ENCODE results near the gene TMEM72. TPM values are rescaled to one million over a fixed set of nuclear protein-coding genes. Genes with fewer than 3 reads are reported as not detected.

The TMEM72 gene
- total and polyA plus RNA-seq, 4 donors: 0.33 to 8.0 (median 0.92) TPM

- Histone ChIP-seq H3K4me3 (ENCODE audit: low read depth, low read length) (peak overlapping the region; percentile 89), H3K27ac (ENCODE audit: low read depth, low read length) (no peak overlapping the region), H3K4me1 (ENCODE audit: control insufficient read depth, insufficient read depth, low read length) (peaks cover 44% of the 10 kb centered on the region), H3K9me3 (ENCODE audit: control insufficient read depth, insufficient read depth, low read length) (no peaks in the 10 kb centered on the region), H3K27me3 (ENCODE audit: control insufficient read depth, insufficient read depth, low read length) (no peaks in the 10 kb centered on the region), H3K36me3 (ENCODE audit: control insufficient read depth, insufficient read depth, low read length) (peaks cover 9% of the 10 kb centered on the region)
- DNase-seq (ENCODE audit: low read depth in 4 of 6, low spot score in 6 of 6): no peak
- WGBS (ENCODE audit: insufficient coverage): 53% methylated on average over 3 of the region's 5 CpGs
Measured at GRCh38 chr10:44958196-44958897, 47.2 kb downstream of the TMEM72 start.

GRCh38 chr10:44958898-44959246 lies 47.7 kb downstream of the TMEM72 start:
- DNase-seq (ENCODE audit: low read depth in 4 of 6, low spot score in 6 of 6): no peak
- Histone ChIP-seq H3K4me3 (ENCODE audit: low read depth, low read length) (peak overlapping the region; percentile 89), H3K4me1 (ENCODE audit: control insufficient read depth, insufficient read depth, low read length) (peaks cover 50% of the 10 kb centered on the region), H3K27ac (ENCODE audit: low read depth, low read length) (peak overlapping the region; percentile 87), H3K27me3 (ENCODE audit: control insufficient read depth, insufficient read depth, low read length) (no peaks in the 10 kb centered on the region), H3K36me3 (ENCODE audit: control insufficient read depth, insufficient read depth, low read length) (peaks cover 9% of the 10 kb centered on the region), H3K9me3 (ENCODE audit: control insufficient read depth, insufficient read depth, low read length) (no peaks in the 10 kb centered on the region)
- WGBS (ENCODE audit: insufficient coverage): 0% methylated on average over 4 of the region's 6 CpGs

DNA sequence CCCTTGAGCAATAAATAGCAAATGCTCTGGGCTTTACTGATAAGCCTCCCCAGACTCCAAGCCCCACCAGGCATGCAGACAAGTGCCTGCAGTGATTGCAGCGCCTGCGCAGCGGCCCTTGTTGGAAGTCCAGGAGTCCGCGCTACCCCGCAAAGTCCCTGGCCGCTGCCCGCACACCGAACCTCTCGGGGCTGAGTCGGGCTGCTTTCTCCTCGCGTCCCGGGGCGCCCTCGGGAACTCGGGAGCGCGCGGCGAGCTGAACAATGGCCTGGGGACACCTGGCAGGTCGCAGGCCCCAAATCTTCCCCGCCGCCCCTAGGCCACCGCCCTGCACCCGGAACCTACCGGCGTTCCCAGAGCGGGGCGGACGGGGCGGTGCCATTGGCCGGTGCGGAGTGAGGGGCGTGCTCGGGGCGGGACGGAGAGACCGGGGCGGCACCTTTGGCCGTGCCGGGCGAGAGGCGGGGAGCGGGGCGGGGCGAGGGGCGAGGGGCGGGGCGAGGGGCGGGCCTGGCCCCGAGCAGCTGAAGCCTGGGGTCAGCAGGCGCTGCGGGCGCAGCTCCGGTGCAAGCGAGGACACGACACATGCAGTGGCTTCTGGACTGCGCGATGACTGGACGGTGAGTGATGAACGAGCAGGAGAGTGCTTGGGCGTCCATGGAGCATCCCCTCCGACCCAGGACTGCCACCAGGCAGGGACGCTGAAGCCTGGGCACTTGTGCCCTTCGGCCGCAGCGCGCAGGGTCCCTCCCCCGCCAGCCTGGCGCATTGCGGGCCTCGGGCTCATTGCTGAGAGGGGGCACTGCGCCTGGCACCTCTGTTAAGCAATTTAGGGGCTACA lies 48.3 kb downstream of the TMEM72 start, which contains the start of gene RASSF4:
RASSF4 (plus strand) TSS at position 556 of the 841 bp plus-strand sequence. CDS start 10,401 bp downstream, outside the sequence.
- under 1% methylated on average over 69 of the region's 74 CpGs for WGBS (ENCODE audit: insufficient coverage)
- DNase-seq (ENCODE audit: low read depth in 4 of 6, low spot score in 6 of 6): peak in 4 of 6 donors; percentile 74 to 94 (median 86)
- Histone ChIP-seq H3K4me3 (ENCODE audit: low read depth, low read length) (peak within 1 kb of the TSS; percentile 89), H3K27ac (ENCODE audit: low read depth, low read length) (peak within 1 kb of the TSS; percentile 87), H3K36me3 (ENCODE audit: control insufficient read depth, insufficient read depth, low read length) (peaks cover 9% of the 10 kb centered on the region), H3K4me1 (ENCODE audit: control insufficient read depth, insufficient read depth, low read length) (peaks cover 55% of the 10 kb centered on the region), H3K27me3 (ENCODE audit: control insufficient read depth, insufficient read depth, low read length) (no peaks in the 10 kb centered on the region), H3K9me3 (ENCODE audit: control insufficient read depth, insufficient read depth, low read length) (no peaks in the 10 kb centered on the region)

GRCh38 chr10:44960088-44960460 lies 48.9 kb downstream of the TMEM72 start:
- H3K27me3 ChIP-seq (ENCODE audit: control insufficient read depth, insufficient read depth, low read length): no peaks in the 10 kb centered on the region
- DNase-seq (ENCODE audit: low read depth in 4 of 6, low spot score in 6 of 6): no peak
- peaks cover 57% of the 10 kb centered on the region for H3K4me1 ChIP-seq (ENCODE audit: control insufficient read depth, insufficient read depth, low read length)
- H3K36me3 ChIP-seq (ENCODE audit: control insufficient read depth, insufficient read depth, low read length): peaks cover 9% of the 10 kb centered on the region
- WGBS (ENCODE audit: insufficient coverage): 29% methylated on average over 5 of the region's 8 CpGs
- peak overlapping the region; percentile 65 for H3K27ac ChIP-seq (ENCODE audit: low read depth, low read length)
- no peaks in the 10 kb centered on the region for H3K9me3 ChIP-seq (ENCODE audit: control insufficient read depth, insufficient read depth, low read length)
- H3K4me3 ChIP-seq (ENCODE audit: low read depth, low read length): peak overlapping the region; percentile 89

GRCh38 chr10:44960482-44961229 lies 49.5 kb downstream of the TMEM72 start:
- Histone ChIP-seq H3K4me1 (ENCODE audit: control insufficient read depth, insufficient read depth, low read length) (peaks cover 62% of the 10 kb centered on the region), H3K27ac (ENCODE audit: low read depth, low read length) (peak overlapping the region; percentile 65), H3K4me3 (ENCODE audit: low read depth, low read length) (peak overlapping the region; percentile 89), H3K9me3 (ENCODE audit: control insufficient read depth, insufficient read depth, low read length) (no peaks in the 10 kb centered on the region), H3K27me3 (ENCODE audit: control insufficient read depth, insufficient read depth, low read length) (no peaks in the 10 kb centered on the region), H3K36me3 (ENCODE audit: control insufficient read depth, insufficient read depth, low read length) (peaks cover 9% of the 10 kb centered on the region)
- no peak for DNase-seq (ENCODE audit: low read depth in 4 of 6, low spot score in 6 of 6)
- 86% methylated on average over 3 of the region's 7 CpGs for WGBS (ENCODE audit: insufficient coverage)

GRCh38 chr10:44961230-44961571 lies 50.1 kb downstream of the TMEM72 start:
- Histone ChIP-seq H3K36me3 (ENCODE audit: control insufficient read depth, insufficient read depth, low read length) (peaks cover 9% of the 10 kb centered on the region), H3K9me3 (ENCODE audit: control insufficient read depth, insufficient read depth, low read length) (no peaks in the 10 kb centered on the region), H3K4me1 (ENCODE audit: control insufficient read depth, insufficient read depth, low read length) (peaks cover 68% of the 10 kb centered on the region), H3K27ac (ENCODE audit: low read depth, low read length) (peak overlapping the region; percentile 65), H3K27me3 (ENCODE audit: control insufficient read depth, insufficient read depth, low read length) (no peaks in the 10 kb centered on the region), H3K4me3 (ENCODE audit: low read depth, low read length) (no peak overlapping the region)
- no peak for DNase-seq (ENCODE audit: low read depth in 4 of 6, low spot score in 6 of 6)
- 70% methylated on average over 4 of the region's 4 CpGs for WGBS (ENCODE audit: insufficient coverage)

- Histone ChIP-seq H3K27me3 (ENCODE audit: control insufficient read depth, insufficient read depth, low read length) (no peaks in the 10 kb centered on the region), H3K4me1 (ENCODE audit: control insufficient read depth, insufficient read depth, low read length) (peaks cover 72% of the 10 kb centered on the region), H3K36me3 (ENCODE audit: control insufficient read depth, insufficient read depth, low read length) (peaks cover 9% of the 10 kb centered on the region), H3K4me3 (ENCODE audit: low read depth, low read length) (no peak overlapping the region), H3K9me3 (ENCODE audit: control insufficient read depth, insufficient read depth, low read length) (no peaks in the 10 kb centered on the region), H3K27ac (ENCODE audit: low read depth, low read length) (peak overlapping the region; percentile 94)
- WGBS (ENCODE audit: insufficient coverage): 73% methylated on average over 9 of the region's 11 CpGs
- no peak for DNase-seq (ENCODE audit: low read depth in 4 of 6, low spot score in 6 of 6)
Measured at GRCh38 chr10:44961931-44962750, 51.0 kb downstream of the TMEM72 start.

- H3K27me3 ChIP-seq (ENCODE audit: control insufficient read depth, insufficient read depth, low read length): no peaks in the 10 kb centered on the region
- H3K36me3 ChIP-seq (ENCODE audit: control insufficient read depth, insufficient read depth, low read length): peaks cover 9% of the 10 kb centered on the region
- no peak overlapping the region for H3K4me3 ChIP-seq (ENCODE audit: low read depth, low read length)
- peak in 2 of 6 donors; percentile 52 to 61 for DNase-seq (ENCODE audit: low read depth in 4 of 6, low spot score in 6 of 6)
- peaks cover 82% of the 10 kb centered on the region for H3K4me1 ChIP-seq (ENCODE audit: control insufficient read depth, insufficient read depth, low read length)
- 44% methylated on average over 15 of the region's 19 CpGs for WGBS (ENCODE audit: insufficient coverage)
- no peaks in the 10 kb centered on the region for H3K9me3 ChIP-seq (ENCODE audit: control insufficient read depth, insufficient read depth, low read length)
- H3K27ac ChIP-seq (ENCODE audit: low read depth, low read length): peak overlapping the region; percentile 94
Measured at GRCh38 chr10:44962870-44963738, 52.0 kb downstream of the TMEM72 start.
